ENCODE measurements around the gene PLOD1. TPM values are rescaled to one million over a fixed set of nuclear protein-coding genes. Genes with fewer than 3 reads are reported as not detected.
"Not testable (repeated sequence)": the region's sequence is repeated elsewhere in the genome, so short reads cannot be mapped to it uniquely, and the experiment has no call there.

PLOD1 gene
- total RNA-seq, 1 donor from 2014 or later: 79.9 TPM

- H3K4me3 ChIP-seq: no peak overlapping the region
- intact Hi-C loops (cut with DNase I): loop anchor here (10.0 kb wide), 1 partner anchor 248 kb away; the partner anchor contains the start of genes FBXO2 and FBXO44
- no peak overlapping the region for H3K27ac ChIP-seq
- no peaks in the 10 kb centered on the region for H3K9me3 ChIP-seq
- TF ChIP-seq CTCF (IDR thresholded peaks at IDR 0.05): no peak
- no peak for DNase-seq (ENCODE audit: low spot score in 2 of 2)
- peaks cover 4% of the 10 kb centered on the region for H3K27me3 ChIP-seq
- no peaks in the 10 kb centered on the region for H3K4me1 ChIP-seq
- H3K36me3 ChIP-seq: no peaks in the 10 kb centered on the region
Observed at GRCh38 chr1:11903210-11903609, 31.3 kb upstream of the PLOD1 start.

GRCh38 chr1:11904156-11904555 is 30.4 kb upstream of the PLOD1 start:
- not testable (repeated sequence) for H3K27ac ChIP-seq; DNase-seq (ENCODE audit: low spot score in 2 of 2); H3K4me1 ChIP-seq; H3K36me3 ChIP-seq; H3K4me3 ChIP-seq; H3K27me3 ChIP-seq; H3K9me3 ChIP-seq
- intact Hi-C loops (cut with DNase I): loop anchor here (10.0 kb wide), 1 partner anchor 249 kb away; the partner anchor contains the start of genes FBXO2 and FBXO44

- Histone ChIP-seq H3K36me3 (no peaks in the 10 kb centered on the region), H3K4me1 (no peaks in the 10 kb centered on the region), H3K27me3 (no peaks in the 10 kb centered on the region), H3K4me3 (no peak overlapping the region), H3K27ac (no peak overlapping the region), H3K9me3 (no peaks in the 10 kb centered on the region)
- intact Hi-C loops (cut with DNase I): loop anchor here (5.0 to 10.0 kb wide), 3 partner anchors 118 to 250 kb away; partner anchors contain the start of genes AGTRAP, FBXO2 and FBXO44
- DNase-seq (ENCODE audit: low spot score in 2 of 2): no peak
- no peak for TF ChIP-seq CTCF (IDR thresholded peaks at IDR 0.05)
Observed at GRCh38 chr1:11904978-11905377, 29.5 kb upstream of the PLOD1 start.

- Histone ChIP-seq H3K9me3 (no peaks in the 10 kb centered on the region), H3K4me3 (no peak overlapping the region), H3K4me1 (no peaks in the 10 kb centered on the region), H3K36me3 (no peaks in the 10 kb centered on the region), H3K27me3 (no peaks in the 10 kb centered on the region), H3K27ac (no peak overlapping the region)
- DNase-seq (ENCODE audit: low spot score in 2 of 2): no peak
- intact Hi-C loops (cut with DNase I): loop anchor here (1.0 to 10.0 kb wide), 5 partner anchors 68 to 252 kb away; partner anchors contain the start of genes AGTRAP, FBXO2, FBXO44 and MTHFR
- TF ChIP-seq CTCF (IDR thresholded peaks at IDR 0.05): no peak
Observed at GRCh38 chr1:11906870-11907269, 27.6 kb upstream of the PLOD1 start.

- Histone ChIP-seq H3K27ac (peak overlapping the region; percentile 85 to 92), H3K27me3 (no peaks in the 10 kb centered on the region), H3K4me3 (peak overlapping the region in 1 of 2 donors; percentile 69), H3K9me3 (no peaks in the 10 kb centered on the region), H3K4me1 (no peaks in the 10 kb centered on the region), H3K36me3 (no peaks in the 10 kb centered on the region)
- peak; percentile 87 to 97 for DNase-seq (ENCODE audit: low spot score in 2 of 2)
- intact Hi-C loops (cut with DNase I): loop anchor here (1.0 to 10.0 kb wide), 8 partner anchors 19 to 253 kb away; partner anchors contain the start of genes AGTRAP, FBXO2, FBXO44 and KIAA2013
- peak; percentile 88 to 95 (median 94) for TF ChIP-seq CTCF (IDR thresholded peaks at IDR 0.05)
Observed at GRCh38 chr1:11907275-11908094, 27.0 kb upstream of the PLOD1 start.

GRCh38 chr1:11908095-11908675 is 26.3 kb upstream of the PLOD1 start:
- Histone ChIP-seq H3K4me1 (no peaks in the 10 kb centered on the region), H3K27ac (peak overlapping the region; percentile 85 to 92), H3K4me3 (peak overlapping the region; percentile 54 to 69), H3K36me3 (no peaks in the 10 kb centered on the region), H3K27me3 (no peaks in the 10 kb centered on the region), H3K9me3 (no peaks in the 10 kb centered on the region)
- intact Hi-C loops (cut with DNase I): loop anchor here (1.0 to 10.0 kb wide), 6 partner anchors 18 to 253 kb away; partner anchors contain the start of genes AGTRAP, FBXO2, FBXO44 and KIAA2013
- TF ChIP-seq CTCF (IDR thresholded peaks at IDR 0.05): no peak
- DNase-seq (ENCODE audit: low spot score in 2 of 2): peak in 1 of 2 donors; percentile 71

- H3K4me1 ChIP-seq; DNase-seq (ENCODE audit: low spot score in 2 of 2); H3K27me3 ChIP-seq; H3K36me3 ChIP-seq; intact Hi-C loops (cut with DNase I); H3K9me3 ChIP-seq; H3K4me3 ChIP-seq: not testable (repeated sequence)
- peak overlapping the region in 1 of 2 donors; percentile 92 for H3K27ac ChIP-seq
Observed at GRCh38 chr1:11910914-11911228, 23.6 kb upstream of the PLOD1 start.

All from ascending aorta (tissue), 2 donors.